Lung (tissue), 12 donors: ENCODE data around the gene ING1. TPM values are rescaled to one million over a fixed set of nuclear protein-coding genes. Genes with fewer than 3 reads are reported as not detected.
"Not testable (repeated sequence)": the region's sequence is repeated elsewhere in the genome, so short reads cannot be mapped to it uniquely, and the experiment has no call there.

Source experiments
- ATAC-seq: fragments of 200-7000 bp; cut with Tn5 transposase; one replicate; pipeline ENCODE4 v1.9.1; 2020; ENCODE audit warnings: moderate number of reproducible peaks; ENCODE audit not compliant: insufficient read depth, low FRiP score
- DNase-seq, 3 donors: peaks; one replicate each; pipeline ENCODE4 v3.0.0-alpha.2; 2013 to 2017
- H3K27ac ChIP-seq, 2 donors: one replicate each; pipeline ENCODE4 v1.5.1; 2013; ENCODE audit warnings: mild to moderate bottlenecking in 2 of 2, moderate library complexity in 2 of 2, control low read depth in 1 of 2, inconsistent platforms in 1 of 2, low read depth in 1 of 2, low read length in 1 of 2
- H3K27me3 ChIP-seq, 3 donors: one replicate each; pipeline ENCODE4 v1.5.1; 2013; ENCODE audit warnings: low read length in 2 of 3; ENCODE audit not compliant: control insufficient read depth in 3 of 3, insufficient read depth in 3 of 3
- H3K36me3 ChIP-seq, 4 donors: one replicate each; pipeline ENCODE4 v1.5.1; 2013; ENCODE audit warnings: low read length in 4 of 4, mild to moderate bottlenecking in 1 of 4, moderate library complexity in 1 of 4; ENCODE audit not compliant: control insufficient read depth in 4 of 4, insufficient read depth in 4 of 4
- H3K4me1 ChIP-seq, 5 donors: one replicate each; pipeline ENCODE4 v1.5.1; 2013; ENCODE audit warnings: low read length in 5 of 5, mild to moderate bottlenecking in 2 of 5, moderate library complexity in 1 of 5; ENCODE audit not compliant: control insufficient read depth in 5 of 5, insufficient read depth in 5 of 5
- H3K4me3 ChIP-seq: one replicate; pipeline ENCODE4 v1.5.1; 2013; ENCODE audit warnings: mild to moderate bottlenecking, control low read depth, moderate library complexity
- H3K9ac ChIP-seq, 2 donors: one replicate each; pipeline ENCODE4 v1.5.1; 2013; ENCODE audit warnings: low read length in 2 of 2, control low read depth in 1 of 2; ENCODE audit not compliant: insufficient read depth in 1 of 2
- H3K9me3 ChIP-seq, 4 donors: one replicate each; pipeline ENCODE4 v1.5.1; 2013; ENCODE audit warnings: low read length in 3 of 4, mild to moderate bottlenecking in 1 of 4, moderate library complexity in 1 of 4; ENCODE audit not compliant: control insufficient read depth in 4 of 4, insufficient read depth in 3 of 4
- WGBS, 2 donors: extraction: QIAGEN DNeasy Blood & Tissue Kit; methylation state at CpG; one replicate each; pipeline ENCODE4 v1.1.7; 2013; 5-methylcytosine and 5-hydroxymethylcytosine counted together
- polyA plus RNA-seq, 2 donors: library from polyadenylated mRNA; stranded (reverse); fragments of 200-250 nt; gene quantifications; one replicate each; pipeline ENCODE4 v1.2.1, GENCODE V29; 2013
- total RNA-seq, 2 donors: library from RNA; depleted of rRNA in 1 of 2; stranded (reverse); fragments of >200 nt in 1 of 2; gene quantifications; one replicate each; pipeline ENCODE4 v1.2.1, GENCODE V29; 2014 to 2021
- TF ChIP-seq, protein P1 (sequence below): IDR thresholded peaks from 2 replicates; pipeline ENCODE4 v1.5.1; 2012; ENCODE audit warnings: mild to moderate bottlenecking; ENCODE audit errors: control extremely low read depth, extremely low read depth
- donor health status: control.
- donor health status: control.
- donor health status: Bipolar disorder and iron deficiency.
- donor health status: healthy.
- donor health status: DM: yes; HTN: yes; CAD: no.

ING1 gene
- total and polyA plus RNA-seq, 4 donors, result 8.8 to 20.6 (median 17.1) TPM

DNA sequence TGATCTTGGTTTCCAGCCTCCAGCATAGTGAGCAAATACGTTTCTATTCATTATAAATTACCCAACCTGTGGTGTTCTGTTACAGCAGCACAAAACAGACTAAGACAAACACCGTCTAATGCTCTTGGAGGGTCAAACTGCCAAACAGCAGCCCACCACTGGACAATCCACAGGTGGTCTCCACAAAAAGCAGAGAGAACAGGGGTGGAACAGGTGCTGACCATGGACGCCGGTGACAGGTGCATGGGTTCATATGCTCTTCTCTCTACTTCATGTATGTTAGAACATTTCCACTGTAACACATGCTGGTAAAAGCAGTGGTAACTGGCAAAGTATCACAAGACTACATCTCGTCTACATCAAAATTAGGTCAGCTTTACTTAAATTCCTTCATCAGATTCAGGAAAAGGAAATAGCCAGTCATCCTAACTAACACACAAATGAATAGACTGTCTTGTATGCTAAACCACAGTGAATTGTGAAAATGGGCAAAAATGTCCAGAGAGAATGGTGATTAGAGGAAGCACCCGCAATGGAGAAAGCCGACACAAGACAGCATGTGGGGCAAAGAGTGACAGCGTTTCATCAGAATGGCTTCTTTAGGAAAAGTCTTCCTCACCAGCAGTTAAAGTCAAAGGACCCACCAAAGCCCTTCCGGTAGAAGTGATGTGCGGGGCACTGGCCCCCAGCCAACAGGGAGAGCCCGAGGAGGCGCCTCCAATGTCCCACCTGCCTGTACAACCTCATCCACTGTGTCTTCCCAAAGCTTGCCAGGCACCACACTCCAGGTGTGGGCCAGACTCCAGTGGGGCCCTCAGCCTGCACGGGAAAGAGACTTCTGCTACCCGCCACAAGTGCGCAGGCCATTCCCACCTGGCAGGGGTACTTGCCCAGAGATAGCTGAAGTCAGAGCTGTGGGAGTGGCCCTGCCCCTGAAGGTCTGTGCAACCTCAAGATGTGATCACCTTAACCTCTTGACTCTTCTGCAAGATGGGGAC, 14.1 kb upstream of the ING1 start:
- no peak for ATAC-seq
- Histone ChIP-seq H3K27me3 (no peaks in the 10 kb centered on the region), H3K9ac (no peak overlapping the region), H3K4me1 (peaks cover 0 to 14% (median 8%) of the 10 kb centered on the region in 5 donors), H3K27ac (peak overlapping the region in 1 of 2 donors; percentile 61), H3K4me3 (no peak overlapping the region), H3K36me3 (peaks cover 9 to 38% (median 21%) of the 10 kb centered on the region in 4 donors), H3K9me3 (no peaks in the 10 kb centered on the region)
- DNase-seq, result no peak
- TF ChIP-seq, protein P1, sequence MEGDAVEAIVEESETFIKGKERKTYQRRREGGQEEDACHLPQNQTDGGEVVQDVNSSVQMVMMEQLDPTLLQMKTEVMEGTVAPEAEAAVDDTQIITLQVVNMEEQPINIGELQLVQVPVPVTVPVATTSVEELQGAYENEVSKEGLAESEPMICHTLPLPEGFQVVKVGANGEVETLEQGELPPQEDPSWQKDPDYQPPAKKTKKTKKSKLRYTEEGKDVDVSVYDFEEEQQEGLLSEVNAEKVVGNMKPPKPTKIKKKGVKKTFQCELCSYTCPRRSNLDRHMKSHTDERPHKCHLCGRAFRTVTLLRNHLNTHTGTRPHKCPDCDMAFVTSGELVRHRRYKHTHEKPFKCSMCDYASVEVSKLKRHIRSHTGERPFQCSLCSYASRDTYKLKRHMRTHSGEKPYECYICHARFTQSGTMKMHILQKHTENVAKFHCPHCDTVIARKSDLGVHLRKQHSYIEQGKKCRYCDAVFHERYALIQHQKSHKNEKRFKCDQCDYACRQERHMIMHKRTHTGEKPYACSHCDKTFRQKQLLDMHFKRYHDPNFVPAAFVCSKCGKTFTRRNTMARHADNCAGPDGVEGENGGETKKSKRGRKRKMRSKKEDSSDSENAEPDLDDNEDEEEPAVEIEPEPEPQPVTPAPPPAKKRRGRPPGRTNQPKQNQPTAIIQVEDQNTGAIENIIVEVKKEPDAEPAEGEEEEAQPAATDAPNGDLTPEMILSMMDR, result no peak
- 56 to 81% methylated on average over 15 of the region's 15 CpGs for WGBS, 2 donors

DNA sequence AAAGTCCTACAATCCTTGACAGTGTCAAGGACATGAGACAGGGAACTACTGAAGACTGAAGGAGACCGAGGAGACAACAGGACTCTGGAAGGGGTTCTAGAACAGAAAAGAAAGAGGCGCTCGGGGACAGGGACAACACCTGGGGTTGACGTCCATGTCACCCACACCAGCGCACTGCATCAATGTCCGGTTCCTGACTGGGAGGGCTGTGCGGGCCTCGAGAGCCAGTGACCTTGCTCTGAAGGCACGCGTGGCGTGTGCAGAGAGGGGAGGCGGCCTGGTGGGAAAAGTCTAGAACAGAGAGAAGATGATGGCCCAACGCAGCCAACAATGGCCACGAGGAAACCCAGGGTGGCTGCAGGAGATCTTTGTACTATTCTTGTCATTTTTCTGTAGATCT, 13.3 kb upstream of the ING1 start:
- H3K9me3 ChIP-seq, result no peaks in the 10 kb centered on the region
- H3K9ac ChIP-seq, result no peak overlapping the region
- peaks cover 5 to 17% (median 9%) of the 10 kb centered on the region in 5 donors for H3K4me1 ChIP-seq
- H3K27me3 ChIP-seq, result no peaks in the 10 kb centered on the region
- 92 to 94% methylated on average over 14 of the region's 14 CpGs for WGBS, 2 donors
- H3K4me3 ChIP-seq, result no peak overlapping the region
- DNase-seq, result no peak
- no peak for ATAC-seq
- no peak overlapping the region for H3K27ac ChIP-seq
- H3K36me3 ChIP-seq, result peaks cover 7 to 38% (median 20%) of the 10 kb centered on the region in 4 donors
- TF ChIP-seq, protein P1, result no peak

DNA sequence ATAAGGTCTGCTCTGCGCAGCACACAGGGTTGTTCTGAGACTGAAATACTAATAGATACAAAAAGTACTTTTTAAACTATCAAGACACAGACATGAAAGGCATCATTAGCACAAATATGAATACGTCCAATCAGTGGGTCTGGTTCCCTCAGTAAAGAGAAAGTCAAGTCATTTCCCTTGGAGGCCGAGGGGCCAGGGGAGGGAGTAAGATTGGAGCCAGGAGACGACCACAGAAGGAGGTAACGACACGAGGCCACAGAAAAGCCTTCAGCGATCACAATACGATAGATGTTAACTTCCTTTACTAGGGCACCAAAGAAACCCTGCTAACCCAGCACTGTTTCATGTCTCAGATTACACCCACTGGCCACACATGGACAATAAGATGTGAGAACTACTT, 12.9 kb upstream of the ING1 start:
- TF ChIP-seq, protein P1, result no peak

DNA sequence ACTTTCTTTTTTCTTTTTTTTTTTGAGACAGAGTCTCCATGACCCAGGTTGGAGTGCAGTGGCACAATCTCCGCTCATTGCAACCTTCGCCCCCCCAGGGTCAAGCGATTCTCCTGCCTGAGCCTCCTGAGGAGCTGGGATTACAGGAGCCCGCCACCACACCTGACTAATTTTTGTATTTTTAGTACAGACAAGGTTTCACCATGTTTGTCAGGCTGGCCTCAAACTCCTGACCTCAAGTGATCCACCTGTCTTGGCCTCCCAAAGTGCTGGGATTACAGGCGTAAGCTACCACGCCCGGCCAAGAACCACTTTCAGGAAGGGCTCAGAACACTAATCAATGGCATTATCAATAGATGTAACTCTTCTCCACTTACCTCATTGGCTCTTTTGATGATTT, 12.4 kb upstream of the ING1 start:
- Histone ChIP-seq H3K36me3 (peaks cover 7 to 36% (median 20%) of the 10 kb centered on the region in 4 donors), H3K4me1 (peaks cover 7 to 20% (median 9%) of the 10 kb centered on the region in 5 donors)
- H3K27me3 ChIP-seq, H3K4me3 ChIP-seq, ATAC-seq, H3K9me3 ChIP-seq, H3K27ac ChIP-seq, H3K9ac ChIP-seq, DNase-seq: not testable (repeated sequence)
- 96 to 98% methylated on average over 7 of the region's 7 CpGs for WGBS, 2 donors

More for the DNA sequence above, 12.9 kb upstream of the ING1 start:
- Histone ChIP-seq H3K4me1 (peaks cover 7 to 20% (median 9%) of the 10 kb centered on the region in 5 donors), H3K4me3 (no peak overlapping the region), H3K9ac (no peak overlapping the region), H3K27ac (no peak overlapping the region), H3K36me3 (peaks cover 7 to 38% (median 20%) of the 10 kb centered on the region in 4 donors), H3K27me3 (no peaks in the 10 kb centered on the region), H3K9me3 (no peaks in the 10 kb centered on the region)
- 58 to 67% methylated on average over 8 of the region's 8 CpGs for WGBS, 2 donors
- no peak for ATAC-seq
- DNase-seq, result no peak
